Measurements from ENCODE around the gene ADI1. TPM values are rescaled to one million over a fixed set of nuclear protein-coding genes. Genes with fewer than 3 reads are reported as not detected.

The ADI1 gene
- 65.4 TPM for polyA plus RNA-seq (ENCODE audit: insufficient read length)

GRCh38 chr2:3519255-3520205 is at the start of gene ADI1:
ADI1 (minus strand) TSS chr2:3519531; CDS start chr2:3519487, 44 bp downstream.
- DNase-seq = peak; percentile 85

GRCh38 chr2:3566806-3567205 is 47.5 kb upstream of the ADI1 start:
- no peak for DNase-seq

- DNase-seq = no peak
These were observed 45.8 kb upstream of the ADI1 start for GRCh38 chr2:3565117-3565516.

- no peak for DNase-seq
These were observed 44.2 kb upstream of the ADI1 start for GRCh38 chr2:3563521-3563976.

- DNase-seq = peak; percentile 99
These were observed 39.1 kb upstream of the ADI1 start, which contains the start of gene RNASEH1 for GRCh38 chr2:3558205-3559014. RNASEH1 (minus strand) TSS chr2:3558333; CDS start chr2:3558260, 73 bp downstream.

GRCh38 chr2:3557639-3558204 is 38.4 kb upstream of the ADI1 start:
- no peak for DNase-seq

- no peak for DNase-seq
These were observed 34.6 kb upstream of the ADI1 start for GRCh38 chr2:3553946-3554345.

- DNase-seq = no peak
These were observed 28.6 kb upstream of the ADI1 start for GRCh38 chr2:3547915-3548314.

GRCh38 chr2:3545788-3546478 is 26.6 kb upstream of the ADI1 start:
- DNase-seq = no peak

- DNase-seq = no peak
These were observed 23.8 kb upstream of the ADI1 start for GRCh38 chr2:3543023-3543683.

- DNase-seq = no peak
These were observed 22.8 kb upstream of the ADI1 start for GRCh38 chr2:3542107-3542506.

GRCh38 chr2:3539836-3540235 is 20.5 kb upstream of the ADI1 start:
- DNase-seq = no peak

GRCh38 chr2:3536682-3537632 is 17.6 kb upstream of the ADI1 start:
- DNase-seq = peak; percentile 24

- DNase-seq = peak; percentile 84
These were observed 16.7 kb upstream of the ADI1 start for GRCh38 chr2:3535794-3536681.

- no peak for DNase-seq
These were observed 16.1 kb upstream of the ADI1 start for GRCh38 chr2:3535467-3535793.

GRCh38 chr2:3534251-3534814 is 15.0 kb upstream of the ADI1 start:
- DNase-seq = no peak

GRCh38 chr2:3533836-3534235 is 14.5 kb upstream of the ADI1 start:
- DNase-seq = no peak

- no peak for DNase-seq
These were observed 13.6 kb upstream of the ADI1 start for GRCh38 chr2:3532941-3533340.

Data from hindlimb muscle (tissue), 1 donor.